NCI-H345 treated with DMSO at 0.1 percent for 48 hours (cell line): Measurements from ENCODE around the gene MRPL40.
A peak's percentile ranks its signal among the peaks of the same experiment; 100 is the strongest.
"Not testable (repeated sequence)": the region's sequence is repeated elsewhere in the genome, so short reads cannot be mapped to it uniquely, and the experiment has no call there.

Source experiments
- DNase-seq: peaks from one replicate; lab custom pipeline; 2025; ENCODE audit not compliant: unreplicated experiment; lab: John Stamatoyannopoulos, UW

MRPL40 gene

DNA sequence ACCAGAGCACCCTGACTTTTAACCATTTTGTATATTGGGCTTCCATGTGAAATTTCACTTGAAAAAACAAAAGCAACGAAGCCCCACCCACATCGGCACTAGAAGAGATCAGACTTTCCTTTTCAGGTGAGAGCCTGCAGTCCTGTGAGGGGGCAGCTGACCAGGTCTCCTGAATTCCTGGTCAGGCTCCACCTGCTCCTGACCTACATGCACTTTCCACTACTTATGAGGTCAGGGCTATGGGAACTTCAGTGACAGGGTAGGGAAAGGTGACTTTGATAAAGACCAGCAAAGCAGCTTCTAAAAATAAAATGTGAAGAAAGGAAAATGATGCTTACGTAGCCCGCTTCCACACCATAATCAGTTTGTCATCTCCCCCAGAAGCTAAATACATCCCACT lies 25.5 kb upstream of the MRPL40 start:
- DNase-seq: no peak

- DNase-seq: no peak
Observed at GRCh38 chr22:19407649-19408606, 24.4 kb upstream of the MRPL40 start.

DNA sequence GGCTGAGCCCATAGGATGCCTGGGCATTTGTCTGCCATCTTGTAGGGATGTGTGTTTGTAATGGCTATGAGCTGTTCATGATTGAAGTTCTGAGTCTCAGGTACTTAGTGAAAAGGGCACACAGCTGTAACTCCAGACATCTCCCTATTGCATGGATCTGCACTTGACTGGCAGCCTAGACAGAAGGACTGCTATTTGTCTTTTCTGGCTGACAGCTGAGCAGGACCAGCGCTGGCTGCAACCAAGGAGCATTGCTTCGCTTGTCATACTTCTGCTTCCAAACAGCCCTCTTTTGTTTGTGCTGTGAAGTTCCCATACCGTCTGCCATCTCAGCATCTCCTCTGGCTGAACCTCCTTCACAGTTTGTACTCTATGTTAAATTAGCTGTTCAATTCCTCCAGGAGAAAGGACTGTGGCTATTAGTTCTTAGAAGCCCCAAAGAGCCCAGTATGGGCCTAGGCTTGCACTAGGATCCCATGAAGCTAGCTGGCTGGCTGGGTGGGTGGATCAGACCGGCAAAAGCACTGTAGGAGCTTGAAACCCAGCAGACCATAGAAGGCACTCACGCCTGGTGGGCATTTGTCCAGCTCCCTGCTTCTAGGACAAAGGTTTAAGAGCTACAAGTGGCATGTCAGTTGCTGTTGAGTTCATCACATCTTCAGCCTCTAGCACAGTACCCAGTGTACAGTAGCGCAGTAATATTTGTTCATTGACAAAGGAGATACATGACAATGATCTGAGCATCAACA lies 21.2 kb upstream of the MRPL40 start:
- no peak for DNase-seq

- no peak for DNase-seq
Observed at GRCh38 chr22:19411690-19412045, 20.7 kb upstream of the MRPL40 start.

GRCh38 chr22:19412478-19412877 lies 19.9 kb upstream of the MRPL40 start:
- no peak for DNase-seq

DNA sequence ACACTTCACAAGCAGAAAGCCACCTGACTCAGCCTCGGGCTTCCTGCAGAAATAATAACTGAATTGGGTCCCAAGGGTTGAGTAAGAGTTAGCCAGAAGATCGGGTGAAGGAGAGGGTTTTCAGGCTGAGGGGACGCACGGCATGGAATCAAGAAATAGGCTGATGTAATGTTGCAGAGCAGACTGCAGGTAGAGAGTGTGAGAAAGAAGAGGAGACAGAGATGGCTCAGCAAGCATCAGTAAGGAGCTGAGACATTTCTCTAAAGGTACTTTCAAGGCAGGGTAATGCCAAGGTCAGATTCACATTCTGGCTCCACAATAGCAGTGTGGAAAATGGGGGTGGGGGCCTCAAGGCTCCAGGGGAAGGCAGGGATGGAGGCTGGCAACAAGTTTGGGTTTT lies 19.4 kb upstream of the MRPL40 start:
- no peak for DNase-seq

- DNase-seq: no peak
Observed at GRCh38 chr22:19419086-19419463, 13.3 kb upstream of the MRPL40 start.

DNA sequence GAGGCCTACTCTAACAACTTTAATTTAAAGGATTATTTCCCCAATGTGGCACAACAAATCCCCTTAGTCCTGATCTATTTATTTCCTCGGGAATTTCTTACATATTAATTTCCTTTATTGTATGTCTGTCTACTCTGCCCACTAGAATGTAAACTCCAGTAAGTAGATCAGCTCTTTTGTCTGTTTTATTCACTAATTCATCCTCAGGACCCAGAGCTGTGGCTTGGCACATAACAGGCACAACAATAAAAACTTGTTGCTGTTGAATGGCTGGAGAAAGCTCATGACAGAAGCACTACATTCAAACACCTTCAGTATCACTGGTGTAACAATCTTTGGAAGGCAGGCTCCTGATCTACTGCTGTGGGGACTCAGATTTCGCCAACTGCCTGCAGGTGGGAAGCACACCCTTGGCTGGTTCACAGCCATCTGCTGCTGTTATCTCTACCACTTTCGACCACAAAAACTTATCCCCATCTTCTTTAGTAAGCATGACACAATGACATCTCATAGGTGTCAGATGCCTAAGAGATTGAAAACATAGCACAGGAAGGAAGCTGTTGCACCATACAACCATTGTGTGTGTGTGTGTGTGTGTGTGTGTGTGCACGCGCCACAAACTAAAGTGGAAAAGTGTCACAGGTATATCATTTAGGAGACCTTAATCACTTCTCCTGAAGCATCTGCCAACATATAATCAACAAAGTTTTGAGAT lies 12.7 kb upstream of the MRPL40 start:
- no peak for DNase-seq

DNA sequence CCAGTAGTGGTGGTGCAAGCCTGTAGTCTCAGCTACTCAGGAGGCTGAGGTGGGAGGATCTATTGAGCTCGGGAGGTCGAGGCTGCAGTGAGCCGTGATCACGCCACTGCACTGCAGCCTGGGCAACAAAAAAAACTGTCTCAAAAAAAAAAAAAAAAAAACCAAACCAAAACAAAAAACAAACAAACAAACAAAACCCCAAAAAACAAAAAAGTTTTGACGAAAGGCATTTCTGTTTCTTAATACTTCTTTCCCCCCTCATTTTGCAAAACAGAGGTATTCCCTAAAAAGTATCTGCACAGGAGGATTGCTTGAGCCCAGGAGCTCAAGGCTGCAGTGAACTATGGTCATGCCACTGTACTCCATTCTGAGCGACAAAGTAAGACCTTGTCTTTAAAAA lies 12.0 kb upstream of the MRPL40 start:
- DNase-seq: no peak

GRCh38 chr22:19422440-19423301 lies 9.7 kb upstream of the MRPL40 start:
- no peak for DNase-seq

DNA sequence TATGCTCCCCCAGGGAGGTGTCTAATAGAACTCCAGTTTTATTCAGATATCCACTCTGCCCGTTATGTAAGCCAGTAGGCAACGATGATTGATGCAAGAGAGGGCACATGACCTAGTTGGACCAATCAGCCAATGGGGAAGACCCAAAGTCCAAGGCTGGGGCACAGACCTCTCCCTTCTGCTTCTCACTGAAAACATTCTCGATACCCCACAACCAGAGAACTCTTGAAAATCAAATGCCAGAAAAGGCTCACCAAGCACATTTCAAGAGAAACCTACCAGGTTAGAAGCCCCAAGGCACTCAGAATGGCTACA lies 8.2 kb upstream of the MRPL40 start:
- DNase-seq: no peak

- no peak for DNase-seq
Observed at GRCh38 chr22:19429950-19430889, 2.1 kb upstream of the MRPL40 start.

- no peak for DNase-seq
Observed at GRCh38 chr22:19430890-19431541, 1.3 kb upstream of the MRPL40 start.

- DNase-seq: peak; percentile 20
Observed at GRCh38 chr22:19431649-19432132, 654 bp upstream of the MRPL40 start, which contains the start of gene HIRA. Gene HIRA (minus strand): TSS chr22:19431733. CDS start chr22:19431476, 257 bp downstream.

DNA sequence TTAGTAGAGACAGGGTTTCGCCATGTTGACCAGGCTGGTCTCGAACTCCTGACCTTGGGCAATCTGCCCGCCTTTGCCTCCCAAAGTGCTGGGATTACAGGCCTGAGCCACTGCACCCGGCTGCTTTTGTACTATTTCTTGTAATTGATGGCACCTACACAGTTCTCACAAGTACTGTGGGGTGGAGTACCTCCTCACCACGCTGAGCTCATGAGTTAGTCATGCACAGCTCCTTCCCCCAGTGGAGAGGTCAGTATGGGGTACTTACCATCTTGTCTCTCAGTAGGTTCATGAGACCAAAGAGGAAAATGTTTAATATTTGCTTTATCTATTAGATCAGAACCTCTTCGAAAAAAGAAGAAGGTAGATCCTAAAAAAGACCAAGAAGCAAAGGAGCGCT lies 2.1 kb downstream of the MRPL40 start:
- no peak for DNase-seq

DNA sequence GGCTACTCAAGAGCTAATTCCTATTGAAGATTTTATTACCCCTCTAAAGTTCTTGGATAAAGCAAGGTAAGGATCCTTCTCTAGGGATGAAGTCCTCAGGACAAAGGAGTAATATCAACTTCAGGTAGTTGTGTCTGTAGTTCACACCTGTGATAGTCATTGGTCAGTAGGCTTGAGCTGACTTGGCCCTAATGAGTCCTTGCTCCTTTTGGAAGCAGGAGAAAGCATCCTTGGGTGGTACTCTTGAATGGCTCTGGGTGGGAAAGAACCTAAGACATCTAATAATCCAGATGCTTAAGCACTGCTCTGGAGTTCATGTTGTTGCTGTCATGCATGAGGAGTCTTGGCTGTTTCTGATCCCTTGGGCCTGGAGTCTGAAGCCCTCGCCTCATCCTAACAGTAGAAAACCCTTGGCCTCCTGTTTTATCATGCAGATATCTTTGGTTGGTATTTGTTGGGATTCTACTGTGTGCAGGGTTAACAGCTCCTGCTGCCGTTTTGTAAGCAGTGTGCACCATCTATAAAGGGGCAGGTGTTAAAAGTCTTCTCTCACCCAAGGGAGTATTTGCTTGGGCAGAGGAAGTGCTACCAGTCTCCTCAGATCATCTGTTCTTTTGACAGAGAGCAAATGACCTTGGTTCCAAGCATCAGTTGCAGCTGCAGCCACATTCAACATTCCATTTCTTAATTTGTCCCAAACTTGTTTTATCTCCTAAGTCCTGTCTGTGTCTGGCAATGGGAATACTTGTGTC lies 2.7 kb downstream of the MRPL40 start:
- no peak for DNase-seq

DNA sequence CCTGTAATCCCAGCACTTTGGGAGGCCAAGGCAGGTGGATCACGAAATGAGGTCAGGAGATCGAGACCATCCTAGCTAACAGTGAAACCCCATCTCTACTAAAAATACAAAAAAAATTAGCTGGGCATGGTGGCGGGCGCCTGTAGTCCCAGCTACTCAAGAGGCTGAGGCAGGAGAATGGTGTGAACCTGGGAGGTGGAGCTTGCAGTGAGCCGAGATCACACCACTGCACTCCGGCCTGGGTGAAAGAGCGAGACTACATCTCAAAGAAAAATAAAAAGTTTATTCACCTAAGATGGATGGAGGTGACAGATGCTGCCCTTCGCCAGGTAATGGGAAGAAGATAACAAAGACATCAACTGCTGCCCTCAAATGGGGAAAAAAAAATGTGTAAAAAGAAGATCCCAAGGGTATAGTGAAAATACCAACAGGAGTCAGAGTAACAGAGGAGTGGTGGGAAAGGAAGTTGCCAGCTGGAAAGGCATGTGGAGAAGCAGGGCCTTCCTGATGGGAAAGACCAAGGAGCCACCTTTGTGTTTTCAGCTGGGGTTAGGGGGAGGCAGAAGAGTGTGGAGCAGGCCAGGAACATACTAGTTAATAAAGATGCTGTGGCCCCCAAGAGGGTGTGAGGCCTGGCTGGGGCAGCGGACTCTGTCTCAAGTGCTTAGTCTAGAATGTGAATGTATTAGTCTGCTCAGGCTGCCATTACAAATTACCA lies 4.3 kb downstream of the MRPL40 start:
- DNase-seq: not testable (repeated sequence)

DNA sequence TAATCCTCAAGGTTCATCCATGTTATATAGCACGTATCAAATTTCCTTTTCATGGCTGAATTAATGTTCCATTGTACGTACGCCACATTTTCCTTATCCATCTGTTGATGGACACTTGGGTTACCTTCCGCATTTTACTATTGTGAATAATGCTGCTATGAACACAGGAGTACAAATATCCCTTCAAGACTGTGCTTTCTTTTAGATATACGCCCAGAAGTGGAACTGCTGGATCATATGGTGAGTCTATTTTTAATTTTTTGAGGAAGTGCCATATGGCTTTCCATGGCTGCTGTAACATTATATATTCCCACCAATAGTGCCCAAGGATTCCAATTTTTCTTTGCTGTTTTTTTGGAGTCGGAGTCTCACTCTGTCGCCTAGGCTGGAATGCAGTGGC lies 6.0 kb downstream of the MRPL40 start:
- DNase-seq: no peak
